Measurements from ENCODE around the gene CDK13.
A peak's percentile ranks its signal among the peaks of the same experiment; 100 is the strongest.

CDK13 gene

DNA sequence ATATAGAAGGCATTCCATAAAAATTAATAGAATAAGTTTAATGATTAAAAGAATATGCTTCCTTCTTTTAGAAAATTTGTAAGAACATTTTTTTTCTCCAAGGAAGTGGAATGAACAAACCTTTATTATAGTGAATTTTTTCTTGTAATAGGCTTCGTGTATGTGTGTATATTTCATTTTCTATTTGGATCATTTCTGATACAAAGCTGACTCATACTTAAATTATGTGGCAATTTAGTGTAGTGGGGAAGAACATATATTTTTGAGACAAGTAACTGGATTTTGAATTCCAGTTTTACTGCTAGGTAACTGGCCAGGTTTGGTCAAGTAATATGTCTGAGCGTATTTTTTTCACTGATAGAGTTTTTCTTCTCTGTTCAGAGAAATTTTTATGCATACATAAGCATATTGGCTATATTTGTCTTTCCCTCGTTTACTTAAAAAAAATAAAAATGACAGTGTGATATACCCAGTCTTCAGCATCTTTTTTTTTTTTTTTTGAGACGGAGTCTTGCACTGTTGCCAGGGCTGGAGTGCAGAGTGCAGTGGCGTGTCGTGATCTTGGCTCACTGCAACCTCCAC is 50.8 kb downstream of the CDK13 start:
- DNase-seq (ENCODE audit: insufficient read length, low spot score) (no peak), FAIRE-seq (no peak)
- no peak for TF ChIP-seq POLR2AphosphoS5 (IDR thresholded peaks at IDR 0.05; ENCODE audit: low read depth, low read length)
- TF ChIP-seq PAX5 (IDR thresholded peaks at IDR 0.05; ENCODE audit: insufficient read depth, low read length, severe bottlenecking) = no peak
- no peak for TF ChIP-seq POLR2A (IDR thresholded peaks at IDR 0.05; ENCODE audit: low read depth, low read length)
- no peak for TF ChIP-seq TAF1 (IDR thresholded peaks at IDR 0.05; ENCODE audit: low read depth, low read length)
- no peak for TF ChIP-seq POU2F2 (IDR thresholded peaks at IDR 0.05; ENCODE audit: low read depth, low read length)
- TF ChIP-seq SPI1 (IDR thresholded peaks at IDR 0.05; ENCODE audit: low read depth, low read length) = no peak

DNA sequence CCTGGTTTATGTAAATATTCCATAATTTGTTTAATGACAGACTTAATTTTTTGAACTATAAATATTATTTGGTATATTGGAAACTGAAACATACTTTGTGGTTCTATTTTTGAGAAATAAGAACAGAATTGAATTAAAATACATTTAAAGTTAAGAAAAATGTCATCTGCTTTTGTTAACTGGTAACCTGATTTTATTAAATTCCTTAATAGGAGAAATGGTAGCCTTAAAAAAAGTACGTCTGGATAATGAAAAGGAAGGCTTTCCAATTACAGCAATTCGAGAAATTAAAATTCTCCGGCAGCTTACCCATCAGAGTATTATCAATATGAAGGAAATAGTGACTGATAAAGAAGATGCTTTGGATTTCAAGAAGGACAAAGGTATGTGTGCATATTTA is 51.6 kb downstream of the CDK13 start:
- DNase-seq (ENCODE audit: insufficient read length, low spot score) (no peak), FAIRE-seq (no peak)
- no peak for TF ChIP-seq TAF1 (IDR thresholded peaks at IDR 0.05; ENCODE audit: low read depth, low read length)

DNA sequence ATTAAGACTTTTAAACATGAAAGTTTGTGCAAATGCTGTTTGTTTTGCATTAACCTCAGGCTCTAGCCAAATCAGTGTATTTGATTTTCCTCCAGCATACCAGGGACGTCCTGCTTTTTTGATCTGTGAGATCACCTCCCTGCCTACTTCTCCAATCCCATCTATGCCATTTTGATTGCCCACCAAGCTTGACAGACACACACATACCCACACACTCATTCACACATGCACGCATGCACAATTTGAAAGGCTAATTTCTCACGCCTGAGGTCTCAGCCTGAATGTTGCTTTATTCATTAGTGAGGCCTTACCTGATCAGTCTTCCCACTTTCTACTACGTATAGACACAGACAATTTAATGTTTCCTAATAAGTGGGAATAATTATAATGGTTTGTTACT is 53.5 kb downstream of the CDK13 start:
- FAIRE-seq = peak; percentile 40

DNA sequence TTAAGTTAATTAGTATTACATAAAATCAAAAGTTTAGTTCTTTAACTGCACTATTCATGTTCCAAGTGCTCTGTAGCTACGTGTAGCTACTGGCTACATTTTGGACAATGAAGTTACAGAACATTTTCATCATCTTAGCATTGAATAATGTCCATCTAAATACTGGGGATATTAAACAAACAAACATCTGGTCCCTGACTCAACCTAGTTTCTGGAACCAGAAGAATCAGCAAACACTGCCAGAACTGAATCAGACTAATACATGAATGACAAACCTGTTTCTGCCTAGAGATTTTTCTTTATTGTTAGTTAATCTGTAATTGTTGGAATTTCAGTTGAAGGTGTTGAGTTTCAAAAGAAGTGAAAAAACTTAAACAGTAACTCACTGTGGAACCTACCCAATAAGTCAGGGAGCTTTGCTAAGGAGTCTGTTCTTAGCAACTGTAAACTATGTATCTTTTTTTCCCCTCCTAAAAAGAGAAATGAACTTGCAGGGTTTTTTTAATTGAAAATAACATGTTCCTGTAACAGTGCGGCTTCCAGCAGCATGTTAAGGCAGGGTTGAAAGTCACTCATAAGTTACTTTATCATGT is 58.3 kb downstream of the CDK13 start:
- TF ChIP-seq POU2F2 (IDR thresholded peaks at IDR 0.05; ENCODE audit: low read depth, low read length) = no peak
- no peak for TF ChIP-seq PAX5 (IDR thresholded peaks at IDR 0.05; ENCODE audit: insufficient read depth, low read length, severe bottlenecking)
- no peak for TF ChIP-seq SPI1 (IDR thresholded peaks at IDR 0.05; ENCODE audit: low read depth, low read length)
- no peak for TF ChIP-seq POLR2A (IDR thresholded peaks at IDR 0.05; ENCODE audit: low read depth, low read length)
- no peak for TF ChIP-seq TAF1 (IDR thresholded peaks at IDR 0.05; ENCODE audit: low read depth, low read length)
- TF ChIP-seq POLR2AphosphoS5 (IDR thresholded peaks at IDR 0.05; ENCODE audit: low read depth, low read length) = no peak
- no peak for DNase-seq (ENCODE audit: insufficient read length, low spot score)

More for the DNA sequence above, 53.5 kb downstream of the CDK13 start:
- TF ChIP-seq SPI1 (IDR thresholded peaks at IDR 0.05; ENCODE audit: low read depth, low read length) (no peak), POU2F2 (IDR thresholded peaks at IDR 0.05; ENCODE audit: low read depth, low read length) (no peak)
- no peak for DNase-seq (ENCODE audit: insufficient read length, low spot score)

DNA sequence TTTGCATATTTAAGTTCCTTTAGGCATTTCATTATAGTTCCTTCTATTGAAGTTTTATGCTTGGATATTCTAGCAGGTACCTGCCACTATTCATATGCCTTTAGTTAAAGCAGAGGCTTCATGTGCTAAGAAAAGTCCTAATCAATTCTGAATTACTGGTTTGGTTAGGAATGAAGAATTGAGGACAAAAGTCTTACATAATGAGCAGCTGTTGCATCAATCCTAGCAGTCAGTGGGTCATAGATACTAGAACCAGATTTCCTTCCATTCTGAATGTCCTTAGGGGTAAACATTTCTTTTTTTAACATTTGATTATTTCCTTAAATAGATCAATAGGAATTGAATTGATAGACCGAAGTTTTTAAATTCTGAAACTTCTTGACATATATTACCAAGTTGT is 59.2 kb downstream of the CDK13 start:
- FAIRE-seq = no peak
- no peak for DNase-seq (ENCODE audit: insufficient read length, low spot score)

More for the DNA sequence above, 58.3 kb downstream of the CDK13 start:
- FAIRE-seq = no peak

DNA sequence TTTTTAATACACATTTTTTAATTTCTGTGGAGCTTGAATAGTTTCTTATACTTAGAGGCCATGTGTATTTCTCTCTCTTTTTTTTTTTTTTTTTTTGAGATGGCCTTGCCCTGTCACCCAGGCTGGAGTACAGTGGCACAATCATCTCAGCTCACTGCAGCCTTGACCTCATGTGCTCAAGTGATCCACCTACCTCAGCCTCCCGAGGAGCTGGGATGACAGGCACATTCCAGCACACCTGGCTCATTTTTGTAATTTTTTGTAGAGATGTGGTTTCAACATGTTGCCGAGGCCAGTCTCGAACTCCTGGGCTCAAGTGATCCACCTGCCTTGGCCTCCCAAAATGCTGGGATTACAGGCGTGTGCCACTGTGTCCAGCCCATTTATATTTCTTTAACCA is 64.3 kb downstream of the CDK13 start:
- FAIRE-seq = no peak
- no peak for DNase-seq (ENCODE audit: insufficient read length, low spot score)
- TF ChIP-seq POLR2AphosphoS5 (IDR thresholded peaks at IDR 0.05; ENCODE audit: low read depth, low read length) (no peak), POLR2A (IDR thresholded peaks at IDR 0.05; ENCODE audit: low read depth, low read length) (no peak), PAX5 (IDR thresholded peaks at IDR 0.05; ENCODE audit: insufficient read depth, low read length, severe bottlenecking) (no peak), POU2F2 (IDR thresholded peaks at IDR 0.05; ENCODE audit: low read depth, low read length) (no peak), SPI1 (IDR thresholded peaks at IDR 0.05; ENCODE audit: low read depth, low read length) (no peak), TAF1 (IDR thresholded peaks at IDR 0.05; ENCODE audit: low read depth, low read length) (no peak)

More for the DNA sequence above, 59.2 kb downstream of the CDK13 start:
- TF ChIP-seq SPI1 (IDR thresholded peaks at IDR 0.05; ENCODE audit: low read depth, low read length) (no peak), PAX5 (IDR thresholded peaks at IDR 0.05; ENCODE audit: insufficient read depth, low read length, severe bottlenecking) (no peak), TAF1 (IDR thresholded peaks at IDR 0.05; ENCODE audit: low read depth, low read length) (no peak), POLR2AphosphoS5 (IDR thresholded peaks at IDR 0.05; ENCODE audit: low read depth, low read length) (no peak), POU2F2 (IDR thresholded peaks at IDR 0.05; ENCODE audit: low read depth, low read length) (no peak), POLR2A (IDR thresholded peaks at IDR 0.05; ENCODE audit: low read depth, low read length) (no peak)

DNA sequence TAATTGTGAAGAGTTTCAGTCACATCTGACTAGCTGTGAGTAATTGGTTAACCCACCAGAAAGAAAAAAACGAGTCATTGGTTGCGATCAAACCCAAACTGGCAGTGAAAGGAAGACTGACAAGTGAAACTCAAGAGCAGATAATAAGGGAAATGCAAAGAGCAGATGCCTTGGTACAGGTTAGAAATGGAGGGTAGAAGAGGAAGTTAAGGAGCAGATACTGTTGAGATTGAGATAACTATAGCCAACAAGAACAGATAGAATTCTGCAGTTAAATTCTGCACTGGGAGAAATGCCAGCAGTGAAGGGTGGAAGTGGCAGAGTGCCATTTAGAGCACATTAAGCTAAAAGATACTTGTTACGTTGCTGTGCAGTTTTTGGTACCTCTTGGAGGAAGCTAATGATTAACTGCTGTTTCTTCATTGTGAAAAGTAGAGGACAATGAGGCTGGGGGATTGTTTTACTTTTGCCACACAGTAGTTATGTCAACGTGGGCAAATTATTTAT is 65.8 kb downstream of the CDK13 start:
- peak; percentile 29 for DNase-seq (ENCODE audit: insufficient read length, low spot score)
- peak; percentile 94 for FAIRE-seq
- peak; percentile 34; the same call in 1 of the 2 replicates for TF ChIP-seq SPI1 (IDR thresholded peaks at IDR 0.05; ENCODE audit: low read depth, low read length)
- no peak for TF ChIP-seq POU2F2 (IDR thresholded peaks at IDR 0.05; ENCODE audit: low read depth, low read length)

DNA sequence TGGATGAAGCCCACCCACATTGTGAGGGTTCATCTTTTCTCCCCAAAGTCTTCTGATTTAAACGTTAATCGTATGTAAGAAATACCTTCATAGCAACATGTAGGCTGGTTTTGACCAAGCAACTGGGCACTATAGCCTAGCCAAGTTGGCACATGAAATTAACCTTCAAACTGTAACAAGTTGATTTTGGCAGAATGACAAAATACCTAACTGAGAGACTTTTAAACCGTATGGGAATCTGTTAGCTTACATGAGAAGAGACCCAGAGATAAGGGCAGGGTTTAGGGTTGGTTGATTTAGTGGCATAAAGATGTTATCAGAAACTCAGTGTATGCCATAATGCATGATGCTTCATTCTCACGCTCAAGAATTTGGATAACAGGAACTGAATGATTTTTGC is 69.5 kb downstream of the CDK13 start:
- DNase-seq (ENCODE audit: insufficient read length, low spot score) (no peak), FAIRE-seq (no peak)
- no peak for TF ChIP-seq POLR2A (IDR thresholded peaks at IDR 0.05; ENCODE audit: low read depth, low read length)
- TF ChIP-seq TAF1 (IDR thresholded peaks at IDR 0.05; ENCODE audit: low read depth, low read length) = no peak
- no peak for TF ChIP-seq SPI1 (IDR thresholded peaks at IDR 0.05; ENCODE audit: low read depth, low read length)
- TF ChIP-seq PAX5 (IDR thresholded peaks at IDR 0.05; ENCODE audit: insufficient read depth, low read length, severe bottlenecking) = no peak
- no peak for TF ChIP-seq POU2F2 (IDR thresholded peaks at IDR 0.05; ENCODE audit: low read depth, low read length)

DNA sequence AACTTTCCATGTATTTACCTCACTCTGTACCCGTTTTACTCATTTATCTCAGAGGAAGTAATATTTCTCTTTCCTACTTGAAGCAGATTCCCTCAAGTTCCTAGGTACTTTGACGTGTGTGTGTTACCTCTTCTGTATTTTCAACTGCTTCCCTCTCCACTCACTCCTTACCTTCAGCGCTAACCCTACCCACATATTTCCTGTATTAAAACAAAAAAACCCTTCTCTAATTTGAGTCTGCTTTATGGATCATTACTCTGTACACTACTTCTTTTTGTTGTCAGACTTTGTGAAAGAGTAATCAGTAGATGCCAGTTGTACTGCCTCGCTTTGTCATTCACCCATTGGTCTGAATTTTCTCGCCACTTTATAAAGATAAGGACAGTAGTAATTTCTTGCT is 74.0 kb downstream of the CDK13 start:
- FAIRE-seq (no peak), DNase-seq (ENCODE audit: insufficient read length, low spot score) (no peak)
- no peak for TF ChIP-seq POLR2A (IDR thresholded peaks at IDR 0.05; ENCODE audit: low read depth, low read length)
- TF ChIP-seq POU2F2 (IDR thresholded peaks at IDR 0.05; ENCODE audit: low read depth, low read length) = no peak
- TF ChIP-seq PAX5 (IDR thresholded peaks at IDR 0.05; ENCODE audit: insufficient read depth, low read length, severe bottlenecking) = no peak
- TF ChIP-seq POLR2AphosphoS5 (IDR thresholded peaks at IDR 0.05; ENCODE audit: low read depth, low read length) = no peak
- no peak for TF ChIP-seq TAF1 (IDR thresholded peaks at IDR 0.05; ENCODE audit: low read depth, low read length)
- TF ChIP-seq SPI1 (IDR thresholded peaks at IDR 0.05; ENCODE audit: low read depth, low read length) = no peak

DNA sequence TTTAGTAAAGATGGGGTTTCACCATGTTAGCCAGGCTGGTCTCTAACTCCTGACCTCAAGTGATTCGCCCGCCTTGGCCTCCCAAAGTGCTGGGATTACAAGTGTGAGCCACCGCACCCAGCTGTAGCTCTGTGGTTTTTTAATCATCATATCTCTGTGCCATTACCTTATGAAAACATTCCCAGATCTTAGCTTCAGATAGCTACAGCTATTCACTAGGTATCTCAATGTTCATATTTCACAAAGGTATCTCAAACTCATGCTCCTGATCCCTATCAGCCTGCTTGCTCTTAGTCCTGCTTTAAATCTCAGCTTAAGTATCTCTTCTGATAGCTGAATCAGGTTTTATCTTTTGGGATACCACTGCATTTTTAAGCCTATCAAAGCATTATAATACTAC is 74.8 kb downstream of the CDK13 start:
- FAIRE-seq = no peak
- TF ChIP-seq TAF1 (IDR thresholded peaks at IDR 0.05; ENCODE audit: low read depth, low read length) (no peak), POU2F2 (IDR thresholded peaks at IDR 0.05; ENCODE audit: low read depth, low read length) (no peak), PAX5 (IDR thresholded peaks at IDR 0.05; ENCODE audit: insufficient read depth, low read length, severe bottlenecking) (no peak), POLR2AphosphoS5 (IDR thresholded peaks at IDR 0.05; ENCODE audit: low read depth, low read length) (no peak), SPI1 (IDR thresholded peaks at IDR 0.05; ENCODE audit: low read depth, low read length) (no peak)
- no peak for DNase-seq (ENCODE audit: insufficient read length, low spot score)

All from GM12891 (cell line).